ENCODE measurements around the gene CACNA1C. TPM values are rescaled to one million over a fixed set of nuclear protein-coding genes. Genes with fewer than 3 reads are reported as not detected.

Gene CACNA1C
- total RNA-seq, 1 experiment from 2014 or later: 1.1 TPM

DNA sequence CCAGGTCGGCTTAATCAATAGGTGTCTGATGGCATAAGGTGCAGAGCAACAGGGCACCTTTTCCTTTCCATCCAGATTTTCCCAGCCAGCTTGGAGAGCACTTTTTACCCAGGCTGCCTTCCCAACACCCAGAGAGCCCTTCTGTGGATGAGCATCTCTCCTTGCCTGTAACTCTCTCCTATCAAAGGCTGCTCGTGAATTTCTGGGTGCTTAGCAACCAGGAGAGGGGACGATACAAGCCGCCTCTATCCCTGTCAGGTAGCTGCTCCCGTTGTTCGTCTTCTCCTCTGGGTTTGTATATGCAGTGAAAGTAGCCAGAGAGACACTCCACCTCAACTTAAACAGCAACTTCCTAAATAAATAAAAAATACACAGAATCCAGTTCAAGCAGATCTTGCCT is 124.2 kb downstream of the CACNA1C start:
- H3K9me3 ChIP-seq (ENCODE audit: control insufficient read depth, low read depth, low read length): no peaks in the 10 kb centered on the region
- no peak overlapping the region for H4K8ac ChIP-seq (replicated peaks; ENCODE audit: insufficient read length, low read depth, low read length)
- no peak overlapping the region for H2AFZ ChIP-seq (ENCODE audit: low read length)
- no peak overlapping the region for H3K27ac ChIP-seq (ENCODE audit: insufficient read length, low read depth, low read length)
- Mint-ChIP-seq H3K4me3 (no peak overlapping the region), H3K4me1 (peaks cover 2 to 4% of the 10 kb centered on the region in 2 experiments; a peak in 2 of 4 replicates), H3K27me3 (ENCODE audit: low read depth) (peaks cover 13% of the 10 kb centered on the region), H3K36me3 (ENCODE audit: insufficient read depth in 1 of 3, low read depth in 3 of 3) (no peaks in the 10 kb centered on the region), H3K27ac (no peak overlapping the region), H3K9me3 (no peaks in the 10 kb centered on the region)
- H3K4ac ChIP-seq (ENCODE audit: low read depth, low read length): no peak overlapping the region
- H2BK12ac ChIP-seq (ENCODE audit: insufficient read length, low read depth, low read length): no peak overlapping the region
- TF ChIP-seq, protein P1, sequence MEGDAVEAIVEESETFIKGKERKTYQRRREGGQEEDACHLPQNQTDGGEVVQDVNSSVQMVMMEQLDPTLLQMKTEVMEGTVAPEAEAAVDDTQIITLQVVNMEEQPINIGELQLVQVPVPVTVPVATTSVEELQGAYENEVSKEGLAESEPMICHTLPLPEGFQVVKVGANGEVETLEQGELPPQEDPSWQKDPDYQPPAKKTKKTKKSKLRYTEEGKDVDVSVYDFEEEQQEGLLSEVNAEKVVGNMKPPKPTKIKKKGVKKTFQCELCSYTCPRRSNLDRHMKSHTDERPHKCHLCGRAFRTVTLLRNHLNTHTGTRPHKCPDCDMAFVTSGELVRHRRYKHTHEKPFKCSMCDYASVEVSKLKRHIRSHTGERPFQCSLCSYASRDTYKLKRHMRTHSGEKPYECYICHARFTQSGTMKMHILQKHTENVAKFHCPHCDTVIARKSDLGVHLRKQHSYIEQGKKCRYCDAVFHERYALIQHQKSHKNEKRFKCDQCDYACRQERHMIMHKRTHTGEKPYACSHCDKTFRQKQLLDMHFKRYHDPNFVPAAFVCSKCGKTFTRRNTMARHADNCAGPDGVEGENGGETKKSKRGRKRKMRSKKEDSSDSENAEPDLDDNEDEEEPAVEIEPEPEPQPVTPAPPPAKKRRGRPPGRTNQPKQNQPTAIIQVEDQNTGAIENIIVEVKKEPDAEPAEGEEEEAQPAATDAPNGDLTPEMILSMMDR (conservative IDR thresholded peaks at IDR 0.05): no peak
- no peak overlapping the region for H3K18ac ChIP-seq (ENCODE audit: insufficient read length, low read depth, low read length)
- no peaks in the 10 kb centered on the region for H3K4me1 ChIP-seq (ENCODE audit: insufficient read depth, low read length)
- no peaks in the 10 kb centered on the region for H3K27me3 ChIP-seq (ENCODE audit: insufficient read depth, low read length)
- H3K23ac ChIP-seq (ENCODE audit: insufficient read length, low read depth, low read length): no peak overlapping the region
- H3K9ac ChIP-seq (ENCODE audit: extremely low read depth, insufficient read length, low read length): no peak overlapping the region
- H2AK5ac ChIP-seq (ENCODE audit: insufficient read length, low read length): no peak overlapping the region
- no peaks in the 10 kb centered on the region for H3K23me2 ChIP-seq (ENCODE audit: insufficient read length, low read depth, low read length, poor library complexity, severe bottlenecking)
- no peak overlapping the region for H2BK20ac ChIP-seq (ENCODE audit: low read depth, low read length, poor library complexity, severe bottlenecking)
- H4K91ac ChIP-seq (ENCODE audit: insufficient read length, low read depth, low read length): no peak overlapping the region
- no peak overlapping the region for H4K5ac ChIP-seq (ENCODE audit: insufficient read length, low read depth, low read length)
- no peak overlapping the region for H2BK15ac ChIP-seq (ENCODE audit: low read depth, low read length)
- no peak overlapping the region for H3K14ac ChIP-seq (ENCODE audit: insufficient read depth, low read length)
- H3K79me2 ChIP-seq (ENCODE audit: insufficient read depth, low read length): no peaks in the 10 kb centered on the region
- H4K20me1 ChIP-seq (ENCODE audit: control insufficient read depth, insufficient read depth, insufficient read length): no peaks in the 10 kb centered on the region
- H3T11ph ChIP-seq (ENCODE audit: low read length): no peak overlapping the region
- no peak overlapping the region for H2BK120ac ChIP-seq (ENCODE audit: low read depth, low read length, poor library complexity, severe bottlenecking)
- no peaks in the 10 kb centered on the region for H3K79me1 ChIP-seq (ENCODE audit: insufficient read depth, low read depth, low read length, poor library complexity, severe bottlenecking)
- H2BK5ac ChIP-seq (ENCODE audit: insufficient read length, low read length): no peak overlapping the region
- no peak overlapping the region for H3K56ac ChIP-seq (ENCODE audit: insufficient read length, low read depth, low read length)
- H3K4me2 ChIP-seq (ENCODE audit: insufficient read depth, insufficient read length, low read length): no peak overlapping the region
- no CpG with 5 or more reads among the region's 6 CpGs for WGBS (ENCODE audit: extremely low coverage, insufficient read length, low lambda C conversion rate)
- no peak for DNase-seq

All from H9 (cell line).